IMR-90 (cell line): Measurements from ENCODE around the gene HNRNPM. TPM values are rescaled to one million over a fixed set of nuclear protein-coding genes. Genes with fewer than 3 reads are reported as not detected.
"Not testable (repeated sequence)": the region's sequence is repeated elsewhere in the genome, so short reads cannot be mapped to it uniquely, and the experiment has no call there.

Experiments used
- ATAC-seq: fragments of 200-7000 bp; cut with Tn5 transposase; 2 replicates; pipeline ENCODE4 v1.9.1; 2020; ENCODE audit warnings: low read depth, mild to moderate bottlenecking, moderate library complexity
- BruUV-seq: library from RNA; stranded (reverse); fragments of 400-500 nt; replicated peaks from 2 replicates; lab custom pipeline; 2021; lab: Mats Ljungman, UMichigan
- CTCF ChIA-PET: fragments of 300-600 bp; formaldehyde crosslinking; extraction: SDS; loops from one replicate; lab custom pipeline; 2021; ENCODE audit warnings: antibody characterized with exemption; lab: Yijun Ruan, JAX
- POLR2A ChIA-PET: fragments of 300-600 bp; sonication (Branson Sonifier 250); formaldehyde crosslinking; loops from one replicate; lab custom pipeline; 2022; ENCODE audit warnings: antibody characterized with exemption; ENCODE audit not compliant: unreplicated experiment; lab: Charles Lee
- DNase-seq: peaks from one replicate; pipeline ENCODE4 v3.0.0; 2013
- H2AFZ ChIP-seq: replicated peaks from 2 replicates; pipeline ENCODE3; 2013; ENCODE audit warnings: low read length, mild to moderate bottlenecking; ENCODE audit not compliant: poor library complexity
- H2AK5ac ChIP-seq: 2 replicates; pipeline ENCODE4 v1.6.1; 2013; ENCODE audit warnings: low read depth, low read length, inconsistent platforms
- H2AK9ac ChIP-seq: replicated peaks from 2 replicates; pipeline ENCODE3; 2013; ENCODE audit warnings: mild to moderate bottlenecking, low read depth, low read length, moderate library complexity; ENCODE audit not compliant: poor library complexity
- H2BK120ac ChIP-seq: 2 replicates; pipeline ENCODE4 v1.6.1; 2013; ENCODE audit warnings: low read depth, low read length, inconsistent platforms
- H2BK15ac ChIP-seq: 3 replicates; pipeline ENCODE4 v1.6.1; 2013; ENCODE audit warnings: low read depth, low read length, inconsistent platforms
- H2BK20ac ChIP-seq: 2 replicates; pipeline ENCODE4 v1.6.1; 2013; ENCODE audit warnings: low read depth, mild to moderate bottlenecking, inconsistent platforms, low read length, moderate library complexity
- H2BK5ac ChIP-seq: 2 replicates; pipeline ENCODE4 v1.6.1; 2013; ENCODE audit warnings: mild to moderate bottlenecking, low read depth, low read length, inconsistent platforms; ENCODE audit not compliant: poor library complexity, severe bottlenecking
- H3K14ac ChIP-seq: replicated peaks from 2 replicates; pipeline ENCODE4 v1.6.1; 2013; ENCODE audit warnings: low read depth, low read length, inconsistent platforms
- H3K18ac ChIP-seq: 2 replicates; pipeline ENCODE4 v1.6.1; 2013; ENCODE audit warnings: low read depth, low read length, control low read depth
- H3K23ac ChIP-seq: 2 replicates; pipeline ENCODE4 v1.6.1; 2013; ENCODE audit warnings: low read depth, low read length, inconsistent platforms
- H3K27ac ChIP-seq: 2 replicates; pipeline ENCODE4 v1.5.1; 2013; ENCODE audit warnings: mild to moderate bottlenecking, control low read depth, low read length; ENCODE audit not compliant: insufficient read depth
- H3K27me3 ChIP-seq: 2 replicates; pipeline ENCODE4 v1.6.1; 2013; ENCODE audit warnings: low read length; ENCODE audit not compliant: control insufficient read depth, insufficient read depth
- H3K36me3 ChIP-seq: 2 replicates; pipeline ENCODE4 v1.6.1; 2013; ENCODE audit warnings: low read length, mixed read lengths; ENCODE audit not compliant: control insufficient read depth, insufficient read depth
- H3K4ac ChIP-seq: 2 replicates; pipeline ENCODE4 v1.6.1; 2013; ENCODE audit warnings: low read depth, low read length, inconsistent platforms
- H3K4me1 ChIP-seq: 2 replicates; pipeline ENCODE4 v1.6.1; 2013; ENCODE audit warnings: low read length, mixed read lengths; ENCODE audit not compliant: control insufficient read depth, insufficient read depth
- H3K4me2 ChIP-seq: 2 replicates; pipeline ENCODE4 v1.6.1; 2013; ENCODE audit warnings: low read depth, mild to moderate bottlenecking, control low read depth, low read length, moderate library complexity
- H3K4me3 ChIP-seq: 2 replicates; pipeline ENCODE4 v1.5.1; 2013; ENCODE audit warnings: low read depth, mild to moderate bottlenecking, control low read depth, low read length, moderate library complexity; ENCODE audit not compliant: insufficient read depth
- H3K56ac ChIP-seq: 2 replicates; pipeline ENCODE4 v1.6.1; 2013; ENCODE audit warnings: low read length, inconsistent platforms; ENCODE audit not compliant: insufficient read depth; ENCODE audit errors: extremely low read depth
- H3K79me1 ChIP-seq, 2 experiments: 2 replicates each; pipeline ENCODE4 v1.6.1; 2013; ENCODE audit warnings: low read length in 2 of 2, inconsistent platforms in 1 of 2, low read depth in 1 of 2
- H3K9ac ChIP-seq: 2 replicates; pipeline ENCODE4 v1.6.1; 2013; ENCODE audit warnings: low read depth, low read length, control low read depth
- H3K9me1 ChIP-seq: 2 replicates; pipeline ENCODE4 v1.6.1; 2013; ENCODE audit warnings: low read length, inconsistent platforms; ENCODE audit not compliant: insufficient read depth
- H3K9me3 ChIP-seq: 2 replicates; pipeline ENCODE4 v1.6.1; 2013; ENCODE audit warnings: low read length; ENCODE audit not compliant: control insufficient read depth, insufficient read depth
- H4K20me1 ChIP-seq: 2 replicates; pipeline ENCODE4 v1.6.1; 2013; ENCODE audit warnings: low read length, inconsistent platforms; ENCODE audit not compliant: insufficient read depth
- H4K5ac ChIP-seq: 2 replicates; pipeline ENCODE4 v1.6.1; 2013; ENCODE audit warnings: mild to moderate bottlenecking, low read depth, low read length, control low read depth
- H4K8ac ChIP-seq, 2 experiments: 2 replicates each; pipeline ENCODE4 v1.6.1; 2013; ENCODE audit warnings: low read depth in 2 of 2, low read length in 2 of 2, control low read depth in 1 of 2, inconsistent platforms in 1 of 2
- H4K91ac ChIP-seq: 2 replicates; pipeline ENCODE4 v1.6.1; 2013; ENCODE audit warnings: low read depth, low read length, inconsistent platforms; ENCODE audit not compliant: insufficient read depth
- WGBS, 2 experiments: methylation state at CpG; one replicate each; pipeline versions ENCODE4 v1.1.5 to v1.1.7; 2013; ENCODE audit warnings: missing lambda C conversion rate in 2 of 2; ENCODE audit not compliant: insufficient read length in 1 of 2; ENCODE audit errors: extremely low coverage in 2 of 2; 5-methylcytosine and 5-hydroxymethylcytosine counted together
- dilution Hi-C: fragments of 300-500 bp; cut with HindIII; formaldehyde crosslinking; loops from one replicate; pipeline ENCODE4 v1.14.3; 2018; ENCODE audit warnings: low sequenced_read_pairs; ENCODE audit not compliant: unreplicated experiment
- in situ Hi-C: fragments of 300-500 bp; cut with MboI; formaldehyde crosslinking; loops from 3 replicates; pipeline ENCODE4 v1.14.3; 2019; ENCODE audit warnings: low sequenced_read_pairs, inconsistent platforms, mixed read lengths
- intact Hi-C: fragments of 100-400 bp; cut with micrococcal nuclease; formaldehyde crosslinking; loops from 2 replicates; pipeline ENCODE4 v1.10.0; 2022
- polyA plus RNA-seq, 3 experiments: library from polyadenylated mRNA; depleted of rRNA; stranded (reverse); fragments of >200 nt; gene quantifications; 2 replicates each; pipeline ENCODE4 v1.2.3, GENCODE V29; 2012; ENCODE audit warnings: low replicate concordance in 1 of 3
- total RNA-seq: library from RNA; depleted of rRNA; stranded (reverse); fragments of >200 nt; gene quantifications from 2 replicates; pipeline ENCODE4 v1.2.3, GENCODE V29; 2012

HNRNPM gene
- total and polyA plus RNA-seq, 2 of the 4 experiments (the other 2 are of a cell fraction), result 75.6 to 197 TPM

- H2BK120ac ChIP-seq, H4K20me1 ChIP-seq, H2BK5ac ChIP-seq, in situ Hi-C loops, H3K9me1 ChIP-seq, H4K8ac ChIP-seq, H2AK5ac ChIP-seq, H3K27ac ChIP-seq, H3K4me3 ChIP-seq, H3K27me3 ChIP-seq, H3K23ac ChIP-seq, H3K4me2 ChIP-seq, H3K14ac ChIP-seq, H4K91ac ChIP-seq, H3K4me1 ChIP-seq, H3K18ac ChIP-seq, H3K36me3 ChIP-seq, H3K9ac ChIP-seq, DNase-seq, dilution Hi-C loops, H2BK20ac ChIP-seq, H2AFZ ChIP-seq, H3K4ac ChIP-seq, H3K9me3 ChIP-seq, ATAC-seq, H3K79me1 ChIP-seq, H2BK15ac ChIP-seq, H3K56ac ChIP-seq, BruUV-seq, H4K5ac ChIP-seq, H2AK9ac ChIP-seq: not testable (repeated sequence)
- CTCF ChIA-PET, result interaction anchor here (1.1 to 1.4 kb wide), 2 partner anchors 12 to 21 kb away, joined by 3 to 4 read pairs; partner anchors contain the start of gene MARCHF2
- intact Hi-C loops, result loop anchor here (2.0 kb wide), 1 partner anchor 19 kb away; the partner anchor contains the start of gene HNRNPM
- POLR2A ChIA-PET, result interaction anchor here (0.9 kb wide), 1 partner anchor 12 kb away, joined by 8 read pairs; the partner anchor contains the start of gene MARCHF2
- 90% methylated on average over 3 of the region's 6 CpGs; no CpG with 5 or more reads in 1 of the 2 experiments for WGBS, 2 experiments
Measured at GRCh38 chr19:8425331-8425730, 19.4 kb upstream of the HNRNPM start.
